GM23338 (cell line): ENCODE measurements around the gene NRXN2. TPM values are rescaled to one million over a fixed set of nuclear protein-coding genes. Genes with fewer than 3 reads are reported as not detected.

ENCODE experiments used
- EZH2phosphoT487 ChIP-seq: fragments of 200-600 bp; sonication (generic); IDR thresholded peaks from one replicate; pipeline ENCODE4 v1.8.1; 2018; ENCODE audit warnings: antibody characterized with exemption; ENCODE audit not compliant: unreplicated experiment
- JUNB ChIP-seq: IDR thresholded peaks from one replicate; pipeline ENCODE4 v1.6.1; 2016; ENCODE audit warnings: antibody characterized with exemption; ENCODE audit not compliant: unreplicated experiment
- ZNF331 ChIP-seq: fragments of 250-450 bp; sonication (Bioruptor Pico); IDR thresholded peaks from 2 replicates; pipeline ENCODE4 v1.5.0; 2020; ENCODE audit warnings: low read depth, mild to moderate bottlenecking, moderate library complexity
- polyA plus RNA-seq: library from polyadenylated mRNA; unstranded; fragments of >200 nt; fragmentation: Nextera tagmentation; extraction: Ambion mirVana; gene quantifications from 2 replicates; pipeline ENCODE4 v1.2.1, GENCODE V29; 2016
- total RNA-seq: library from RNA; depleted of rRNA; stranded (reverse); fragments of >200 nt; shearing (Covaris generic); gene quantifications from 2 replicates; pipeline ENCODE4 v1.2.3, GENCODE V29; 2014
- TF ChIP-seq, protein P1 (sequence below): fragments of 250-450 bp; sonication (Bioruptor Pico); IDR thresholded peaks from 2 replicates; pipeline ENCODE4 v1.5.0; 2020; ENCODE audit warnings: mild to moderate bottlenecking, moderate library complexity
- TF ChIP-seq, protein P2 (sequence below): IDR thresholded peaks from one replicate; pipeline ENCODE4 v1.6.1; 2018; ENCODE audit warnings: antibody characterized with exemption; ENCODE audit not compliant: unreplicated experiment

Gene NRXN2
- total and polyA plus RNA-seq, 2 experiments from 2014 or later: 3.4 to 17.0 TPM

DNA sequence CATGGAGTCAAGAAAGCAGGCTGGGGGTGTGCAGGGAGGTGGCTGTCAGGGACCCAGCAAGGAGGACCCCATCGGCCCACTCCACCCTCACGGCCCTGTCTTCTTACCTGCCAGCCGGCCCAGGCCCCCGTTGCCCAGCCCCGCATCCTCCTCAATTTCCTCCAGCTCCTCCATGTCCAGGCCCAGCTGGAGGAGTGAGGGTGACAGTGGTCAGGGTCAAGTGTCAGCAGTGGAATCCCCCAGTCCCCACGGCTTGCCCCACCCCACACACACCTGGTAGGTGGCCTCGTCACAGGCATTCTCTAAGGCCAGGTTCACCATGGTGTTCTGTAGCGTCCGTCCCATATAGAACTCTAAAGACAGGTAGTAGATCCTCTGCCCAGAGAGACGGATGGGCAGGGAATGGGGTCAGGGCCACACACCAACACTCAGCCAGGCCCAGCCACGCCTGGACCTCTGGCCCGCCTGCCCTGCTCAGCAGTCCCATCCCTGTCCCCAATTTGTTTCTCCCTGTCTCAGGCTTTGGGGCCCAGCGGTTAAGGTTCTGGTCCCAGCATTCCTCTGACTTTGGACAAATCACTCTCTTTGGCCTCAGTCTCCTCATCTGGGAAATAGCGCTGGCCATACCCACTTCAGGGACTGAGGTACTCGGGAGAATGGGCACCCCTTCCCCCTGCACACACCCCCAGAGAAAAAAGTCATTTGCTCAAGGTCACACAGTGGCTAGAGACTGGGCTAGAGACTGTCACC, 35.5 kb upstream of the NRXN2 start (continued):
- TF ChIP-seq, protein P1, sequence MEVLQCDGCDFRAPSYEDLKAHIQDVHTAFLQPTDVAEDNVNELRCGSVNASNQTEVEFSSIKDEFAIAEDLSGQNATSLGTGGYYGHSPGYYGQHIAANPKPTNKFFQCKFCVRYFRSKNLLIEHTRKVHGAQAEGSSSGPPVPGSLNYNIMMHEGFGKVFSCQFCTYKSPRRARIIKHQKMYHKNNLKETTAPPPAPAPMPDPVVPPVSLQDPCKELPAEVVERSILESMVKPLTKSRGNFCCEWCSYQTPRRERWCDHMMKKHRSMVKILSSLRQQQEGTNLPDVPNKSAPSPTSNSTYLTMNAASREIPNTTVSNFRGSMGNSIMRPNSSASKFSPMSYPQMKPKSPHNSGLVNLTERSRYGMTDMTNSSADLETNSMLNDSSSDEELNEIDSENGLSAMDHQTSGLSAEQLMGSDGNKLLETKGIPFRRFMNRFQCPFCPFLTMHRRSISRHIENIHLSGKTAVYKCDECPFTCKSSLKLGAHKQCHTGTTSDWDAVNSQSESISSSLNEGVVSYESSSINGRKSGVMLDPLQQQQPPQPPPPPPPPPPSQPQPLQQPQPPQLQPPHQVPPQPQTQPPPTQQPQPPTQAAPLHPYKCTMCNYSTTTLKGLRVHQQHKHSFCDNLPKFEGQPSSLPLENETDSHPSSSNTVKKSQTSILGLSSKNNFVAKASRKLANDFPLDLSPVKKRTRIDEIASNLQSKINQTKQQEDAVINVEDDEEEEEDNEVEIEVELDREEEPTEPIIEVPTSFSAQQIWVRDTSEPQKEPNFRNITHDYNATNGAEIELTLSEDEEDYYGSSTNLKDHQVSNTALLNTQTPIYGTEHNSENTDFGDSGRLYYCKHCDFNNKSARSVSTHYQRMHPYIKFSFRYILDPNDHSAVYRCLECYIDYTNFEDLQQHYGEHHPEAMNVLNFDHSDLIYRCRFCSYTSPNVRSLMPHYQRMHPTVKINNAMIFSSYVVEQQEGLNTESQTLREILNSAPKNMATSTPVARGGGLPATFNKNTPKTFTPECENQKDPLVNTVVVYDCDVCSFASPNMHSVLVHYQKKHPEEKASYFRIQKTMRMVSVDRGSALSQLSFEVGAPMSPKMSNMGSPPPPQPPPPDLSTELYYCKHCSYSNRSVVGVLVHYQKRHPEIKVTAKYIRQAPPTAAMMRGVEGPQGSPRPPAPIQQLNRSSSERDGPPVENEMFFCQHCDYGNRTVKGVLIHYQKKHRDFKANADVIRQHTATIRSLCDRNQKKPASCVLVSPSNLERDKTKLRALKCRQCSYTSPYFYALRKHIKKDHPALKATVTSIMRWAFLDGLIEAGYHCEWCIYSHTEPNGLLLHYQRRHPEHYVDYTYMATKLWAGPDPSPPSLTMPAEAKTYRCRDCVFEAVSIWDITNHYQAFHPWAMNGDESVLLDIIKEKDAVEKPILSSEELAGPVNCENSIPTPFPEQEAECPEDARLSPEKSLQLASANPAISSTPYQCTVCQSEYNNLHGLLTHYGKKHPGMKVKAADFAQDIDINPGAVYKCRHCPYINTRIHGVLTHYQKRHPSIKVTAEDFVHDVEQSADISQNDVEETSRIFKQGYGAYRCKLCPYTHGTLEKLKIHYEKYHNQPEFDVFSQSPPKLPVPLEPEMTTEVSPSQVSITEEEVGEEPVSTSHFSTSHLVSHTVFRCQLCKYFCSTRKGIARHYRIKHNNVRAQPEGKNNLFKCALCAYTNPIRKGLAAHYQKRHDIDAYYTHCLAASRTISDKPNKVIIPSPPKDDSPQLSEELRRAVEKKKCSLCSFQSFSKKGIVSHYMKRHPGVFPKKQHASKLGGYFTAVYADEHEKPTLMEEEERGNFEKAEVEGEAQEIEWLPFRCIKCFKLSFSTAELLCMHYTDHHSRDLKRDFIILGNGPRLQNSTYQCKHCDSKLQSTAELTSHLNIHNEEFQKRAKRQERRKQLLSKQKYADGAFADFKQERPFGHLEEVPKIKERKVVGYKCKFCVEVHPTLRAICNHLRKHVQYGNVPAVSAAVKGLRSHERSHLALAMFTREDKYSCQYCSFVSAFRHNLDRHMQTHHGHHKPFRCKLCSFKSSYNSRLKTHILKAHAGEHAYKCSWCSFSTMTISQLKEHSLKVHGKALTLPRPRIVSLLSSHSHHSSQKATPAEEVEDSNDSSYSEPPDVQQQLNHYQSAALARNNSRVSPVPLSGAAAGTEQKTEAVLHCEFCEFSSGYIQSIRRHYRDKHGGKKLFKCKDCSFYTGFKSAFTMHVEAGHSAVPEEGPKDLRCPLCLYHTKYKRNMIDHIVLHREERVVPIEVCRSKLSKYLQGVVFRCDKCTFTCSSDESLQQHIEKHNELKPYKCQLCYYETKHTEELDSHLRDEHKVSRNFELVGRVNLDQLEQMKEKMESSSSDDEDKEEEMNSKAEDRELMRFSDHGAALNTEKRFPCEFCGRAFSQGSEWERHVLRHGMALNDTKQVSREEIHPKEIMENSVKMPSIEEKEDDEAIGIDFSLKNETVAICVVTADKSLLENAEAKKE: no peak
- TF ChIP-seq ZNF331 (CRISPR knock-in tag): no peak
- TF ChIP-seq, protein P2, sequence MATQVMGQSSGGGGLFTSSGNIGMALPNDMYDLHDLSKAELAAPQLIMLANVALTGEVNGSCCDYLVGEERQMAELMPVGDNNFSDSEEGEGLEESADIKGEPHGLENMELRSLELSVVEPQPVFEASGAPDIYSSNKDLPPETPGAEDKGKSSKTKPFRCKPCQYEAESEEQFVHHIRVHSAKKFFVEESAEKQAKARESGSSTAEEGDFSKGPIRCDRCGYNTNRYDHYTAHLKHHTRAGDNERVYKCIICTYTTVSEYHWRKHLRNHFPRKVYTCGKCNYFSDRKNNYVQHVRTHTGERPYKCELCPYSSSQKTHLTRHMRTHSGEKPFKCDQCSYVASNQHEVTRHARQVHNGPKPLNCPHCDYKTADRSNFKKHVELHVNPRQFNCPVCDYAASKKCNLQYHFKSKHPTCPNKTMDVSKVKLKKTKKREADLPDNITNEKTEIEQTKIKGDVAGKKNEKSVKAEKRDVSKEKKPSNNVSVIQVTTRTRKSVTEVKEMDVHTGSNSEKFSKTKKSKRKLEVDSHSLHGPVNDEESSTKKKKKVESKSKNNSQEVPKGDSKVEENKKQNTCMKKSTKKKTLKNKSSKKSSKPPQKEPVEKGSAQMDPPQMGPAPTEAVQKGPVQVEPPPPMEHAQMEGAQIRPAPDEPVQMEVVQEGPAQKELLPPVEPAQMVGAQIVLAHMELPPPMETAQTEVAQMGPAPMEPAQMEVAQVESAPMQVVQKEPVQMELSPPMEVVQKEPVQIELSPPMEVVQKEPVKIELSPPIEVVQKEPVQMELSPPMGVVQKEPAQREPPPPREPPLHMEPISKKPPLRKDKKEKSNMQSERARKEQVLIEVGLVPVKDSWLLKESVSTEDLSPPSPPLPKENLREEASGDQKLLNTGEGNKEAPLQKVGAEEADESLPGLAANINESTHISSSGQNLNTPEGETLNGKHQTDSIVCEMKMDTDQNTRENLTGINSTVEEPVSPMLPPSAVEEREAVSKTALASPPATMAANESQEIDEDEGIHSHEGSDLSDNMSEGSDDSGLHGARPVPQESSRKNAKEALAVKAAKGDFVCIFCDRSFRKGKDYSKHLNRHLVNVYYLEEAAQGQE: no peak
- no peak for TF ChIP-seq EZH2phosphoT487
- no peak for TF ChIP-seq JUNB
